ENCODE data around the gene RXYLT1. TPM values are rescaled to one million over a fixed set of nuclear protein-coding genes. Genes with fewer than 3 reads are reported as not detected.

Gene RXYLT1
- total RNA-seq, 1 donor from 2014 or later: 16.7 TPM

DNA sequence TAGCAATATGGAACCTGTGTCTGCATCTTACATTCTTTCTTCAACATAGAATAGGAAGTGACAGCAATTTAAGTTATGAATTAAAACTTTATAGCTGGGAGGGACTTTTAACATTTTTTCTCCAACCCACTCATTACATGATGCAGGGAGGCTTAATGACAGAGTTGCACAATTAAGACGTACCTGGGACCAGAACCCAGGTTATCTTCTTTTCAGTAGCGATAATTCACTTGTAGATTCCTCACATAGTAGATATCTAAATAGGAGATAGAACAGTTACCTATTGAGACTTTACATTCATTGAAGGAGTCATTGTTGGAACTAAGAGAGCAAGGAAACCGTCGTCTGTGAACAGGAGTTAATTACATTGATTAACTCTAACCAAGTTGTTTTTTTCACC is 69.9 kb downstream of the RXYLT1 start:
- Histone ChIP-seq H3K4me1 (peaks cover 25% of the 10 kb centered on the region), H3K36me3 (no peaks in the 10 kb centered on the region), H3K4me3 (no peak overlapping the region), H3K9me3 (replicated peaks) (no peaks in the 10 kb centered on the region), H3K27ac (replicated peaks) (no peak overlapping the region), H3K27me3 (ENCODE audit: low read depth) (no peaks in the 10 kb centered on the region)
- TF ChIP-seq, protein P1, sequence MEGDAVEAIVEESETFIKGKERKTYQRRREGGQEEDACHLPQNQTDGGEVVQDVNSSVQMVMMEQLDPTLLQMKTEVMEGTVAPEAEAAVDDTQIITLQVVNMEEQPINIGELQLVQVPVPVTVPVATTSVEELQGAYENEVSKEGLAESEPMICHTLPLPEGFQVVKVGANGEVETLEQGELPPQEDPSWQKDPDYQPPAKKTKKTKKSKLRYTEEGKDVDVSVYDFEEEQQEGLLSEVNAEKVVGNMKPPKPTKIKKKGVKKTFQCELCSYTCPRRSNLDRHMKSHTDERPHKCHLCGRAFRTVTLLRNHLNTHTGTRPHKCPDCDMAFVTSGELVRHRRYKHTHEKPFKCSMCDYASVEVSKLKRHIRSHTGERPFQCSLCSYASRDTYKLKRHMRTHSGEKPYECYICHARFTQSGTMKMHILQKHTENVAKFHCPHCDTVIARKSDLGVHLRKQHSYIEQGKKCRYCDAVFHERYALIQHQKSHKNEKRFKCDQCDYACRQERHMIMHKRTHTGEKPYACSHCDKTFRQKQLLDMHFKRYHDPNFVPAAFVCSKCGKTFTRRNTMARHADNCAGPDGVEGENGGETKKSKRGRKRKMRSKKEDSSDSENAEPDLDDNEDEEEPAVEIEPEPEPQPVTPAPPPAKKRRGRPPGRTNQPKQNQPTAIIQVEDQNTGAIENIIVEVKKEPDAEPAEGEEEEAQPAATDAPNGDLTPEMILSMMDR (IDR thresholded peaks at IDR 0.05; ENCODE audit: borderline replicate concordance): no peak
- DNase-seq: no peak
- intact Hi-C loops (cut with micrococcal nuclease): loop anchor here (10.0 kb wide), 1 partner anchor 235 kb away; no protein-coding TSS in a partner anchor

DNA sequence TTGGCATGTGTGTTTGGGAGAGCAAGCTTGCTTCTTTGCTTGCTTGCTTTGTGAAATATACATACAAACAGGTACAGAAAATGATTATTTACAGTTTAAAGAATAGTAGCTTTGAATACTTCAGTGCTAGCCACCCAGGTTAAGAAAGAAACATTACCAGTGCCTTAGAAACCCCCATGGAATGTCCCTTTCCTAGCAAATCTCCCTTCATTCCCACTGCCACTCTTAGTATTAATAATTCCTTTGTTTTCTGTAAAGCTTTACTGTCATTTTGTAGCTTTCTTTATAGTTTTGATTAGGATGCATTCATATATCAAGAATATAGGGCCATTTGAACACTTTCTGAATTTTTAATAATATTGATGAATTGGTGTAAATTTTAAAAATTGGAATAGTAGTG is 74.3 kb downstream of the RXYLT1 start:
- Histone ChIP-seq H3K36me3 (no peaks in the 10 kb centered on the region), H3K4me1 (peaks cover 2% of the 10 kb centered on the region), H3K27ac (replicated peaks) (no peak overlapping the region), H3K27me3 (ENCODE audit: low read depth) (no peaks in the 10 kb centered on the region), H3K9me3 (replicated peaks) (no peaks in the 10 kb centered on the region), H3K4me3 (no peak overlapping the region)
- TF ChIP-seq, protein P1 (IDR thresholded peaks at IDR 0.05; ENCODE audit: borderline replicate concordance): no peak
- no peak for DNase-seq
- intact Hi-C loops (cut with micrococcal nuclease): no loop called here

DNA sequence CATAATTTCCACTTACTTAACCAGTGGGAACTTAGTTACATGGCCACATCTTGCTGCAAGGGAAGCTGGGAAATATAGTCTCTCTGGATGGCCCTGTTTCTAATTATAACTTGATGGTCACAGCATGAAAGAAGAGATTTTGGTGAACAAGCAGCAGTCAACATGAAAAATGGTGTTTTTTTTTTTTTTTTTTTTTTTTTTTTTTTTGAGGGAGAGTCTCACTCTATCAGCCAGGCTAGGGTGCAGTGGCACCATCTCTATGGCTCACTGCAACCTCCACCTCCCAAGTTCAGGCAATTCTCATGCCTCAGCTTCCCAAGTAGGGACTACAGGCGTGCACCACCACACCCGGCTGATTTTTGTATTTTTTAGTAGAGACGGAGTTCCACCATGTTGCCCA is 75.6 kb downstream of the RXYLT1 start:
- Histone ChIP-seq H3K27ac (replicated peaks) (no peak overlapping the region), H3K27me3 (ENCODE audit: low read depth) (no peaks in the 10 kb centered on the region), H3K36me3 (no peaks in the 10 kb centered on the region), H3K9me3 (replicated peaks) (no peaks in the 10 kb centered on the region), H3K4me3 (no peak overlapping the region), H3K4me1 (no peaks in the 10 kb centered on the region)
- TF ChIP-seq, protein P1 (IDR thresholded peaks at IDR 0.05; ENCODE audit: borderline replicate concordance): no peak
- no peak for DNase-seq
- intact Hi-C loops (cut with micrococcal nuclease): no loop called here

DNA sequence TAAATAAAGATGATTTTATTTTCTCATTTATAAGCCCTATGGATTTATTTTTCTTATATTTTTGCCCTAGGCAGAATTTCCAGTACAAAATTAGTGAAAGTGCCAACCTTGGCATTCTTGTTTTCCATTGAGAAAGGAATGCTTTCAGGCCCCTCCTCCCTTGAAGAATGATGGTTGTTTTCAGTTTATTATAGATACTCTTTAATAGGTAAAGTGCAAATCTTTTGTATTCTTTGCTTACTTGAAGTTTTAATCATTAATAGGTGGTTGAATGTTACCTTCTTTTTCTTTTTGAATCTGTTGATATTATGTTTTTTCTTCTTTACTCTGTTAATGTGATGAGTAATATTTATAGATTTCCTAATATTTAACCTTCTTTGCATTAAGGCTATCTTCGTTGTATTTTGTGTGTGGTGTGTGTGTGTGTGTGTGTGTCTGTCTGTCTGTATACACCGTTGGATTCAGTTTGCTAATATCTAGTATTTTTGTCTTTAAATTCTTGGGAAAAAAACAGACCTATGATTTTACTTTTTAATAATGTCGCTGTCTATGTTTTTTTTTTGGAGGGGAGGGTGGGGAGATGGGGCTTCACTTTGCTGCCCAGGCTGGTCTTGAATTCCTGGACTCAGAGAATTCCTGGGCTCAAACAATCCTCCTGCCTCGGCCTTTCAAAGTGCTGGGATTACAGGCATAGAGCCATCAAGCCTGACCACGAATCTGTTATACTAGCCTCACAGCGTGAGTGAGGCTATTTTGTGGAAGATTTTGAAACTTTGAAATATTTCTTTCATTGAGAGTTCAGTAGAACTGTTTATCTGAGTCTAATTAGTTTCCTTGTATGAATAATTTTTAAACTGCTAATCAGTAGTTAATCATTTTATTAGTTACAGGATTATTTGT is 78.3 kb downstream of the RXYLT1 start:
- no peaks in the 10 kb centered on the region for H3K27me3 ChIP-seq (ENCODE audit: low read depth)
- no peak overlapping the region for H3K27ac ChIP-seq (replicated peaks)

More for the DNA sequence above, 78.3 kb downstream of the RXYLT1 start:
- intact Hi-C loops (cut with micrococcal nuclease): no loop called here
- Histone ChIP-seq H3K4me1 (peaks cover 14% of the 10 kb centered on the region), H3K9me3 (replicated peaks) (no peaks in the 10 kb centered on the region), H3K4me3 (no peak overlapping the region), H3K36me3 (no peaks in the 10 kb centered on the region)
- no peak for DNase-seq
- TF ChIP-seq, protein P1 (IDR thresholded peaks at IDR 0.05; ENCODE audit: borderline replicate concordance): no peak

Other genes starting within 250 kb of the RXYLT1 start
- gene DPY19L2, start 111.4 kb upstream of the RXYLT1 start, total RNA-seq: 52.1 TPM
- 2.3 TPM for gene SRGAP1, start 64.8 kb downstream of the RXYLT1 start, total RNA-seq